Caco-2 (cell line): ENCODE results near the gene RAF1. TPM values are rescaled to one million over a fixed set of nuclear protein-coding genes. Genes with fewer than 3 reads are reported as not detected.

Experiments
- BruUV-seq: library from RNA; stranded (reverse); fragments of 400-500 nt; replicated peaks from 2 replicates; lab custom pipeline; 2021; lab: Mats Ljungman, UMichigan
- CTCF ChIA-PET: fragments of 300-600 bp; sonication (Branson Sonifier 250); formaldehyde crosslinking; loops from one replicate; lab custom pipeline; 2022; ENCODE audit warnings: antibody characterized with exemption; lab: Charles Lee
- POLR2A ChIA-PET: fragments of 300-600 bp; sonication (Branson Sonifier 250); formaldehyde crosslinking; loops from one replicate; lab custom pipeline; 2022; ENCODE audit warnings: antibody characterized with exemption; lab: Charles Lee
- DNase-seq, 2 experiments: peaks; one replicate each; pipeline versions ENCODE4 v3.0.0 to v3.0.0-alpha.2; 2020 to 2022
- H3K27me3 ChIP-seq: replicated peaks from 2 replicates; pipeline ENCODE4 v1.6.0; 2011; ENCODE audit warnings: low read length; ENCODE audit not compliant: control insufficient read depth, insufficient read depth
- H3K36me3 ChIP-seq: 2 replicates; pipeline ENCODE4 v1.5.1; 2011; ENCODE audit warnings: low read length; ENCODE audit not compliant: control insufficient read depth, insufficient read depth
- H3K4me1 ChIP-seq: fragments of 250-450 bp; sonication (Bioruptor Pico); 2 replicates; pipeline ENCODE4 v1.5.1; 2020; ENCODE audit warnings: mild to moderate bottlenecking
- H3K4me3 ChIP-seq: 2 replicates; pipeline ENCODE4 v1.5.1; 2011; ENCODE audit warnings: low read depth, mild to moderate bottlenecking, control low read depth, low read length
- H3K9me3 ChIP-seq: fragments of 250-450 bp; sonication (Bioruptor Pico); 2 replicates; pipeline ENCODE4 v1.5.1; 2020; ENCODE audit warnings: mild to moderate bottlenecking, moderate library complexity
- H3K27ac Mint-ChIP-seq: one replicate; pipeline ENCODE4 v1.8.0; 2022; ENCODE audit warnings: mixed read lengths; ENCODE audit not compliant: unreplicated experiment
- H3K27me3 Mint-ChIP-seq: one replicate; pipeline ENCODE4 v1.8.0; 2022; ENCODE audit warnings: mixed read lengths; ENCODE audit not compliant: insufficient read depth, unreplicated experiment
- H3K36me3 Mint-ChIP-seq: one replicate; pipeline ENCODE4 v1.8.0; 2022; ENCODE audit warnings: mild to moderate bottlenecking, mixed read lengths; ENCODE audit not compliant: insufficient read depth, unreplicated experiment
- H3K4me1 Mint-ChIP-seq: one replicate; pipeline ENCODE4 v1.8.0; 2022; ENCODE audit warnings: low read depth, mixed read lengths; ENCODE audit not compliant: unreplicated experiment
- H3K4me3 Mint-ChIP-seq: one replicate; pipeline ENCODE4 v1.8.0; 2022; ENCODE audit warnings: mild to moderate bottlenecking, moderate library complexity, mixed read lengths; ENCODE audit not compliant: unreplicated experiment
- H3K9me3 Mint-ChIP-seq: one replicate; pipeline ENCODE4 v1.8.0; 2022; ENCODE audit warnings: mixed read lengths; ENCODE audit not compliant: unreplicated experiment
- intact Hi-C: fragments of 100-400 bp; cut with micrococcal nuclease; formaldehyde crosslinking; loops from one replicate; pipeline ENCODE4 v1.10.0; 2022; ENCODE audit not compliant: unreplicated experiment
- total RNA-seq: library from RNA; stranded (reverse); gene quantifications from 2 replicates; pipeline ENCODE4 v1.2.3, GENCODE V29; 2022
- TF ChIP-seq, protein P1 (sequence below), 2 experiments: fragments of 200-600 bp in 1 of 2; IDR thresholded peaks; 1 replicate in 1 of 2; 2 replicates in 1 of 2; pipeline versions ENCODE4 v1.5.1 to v1.8.0; 2011 to 2022; ENCODE audit warnings: antibody characterized with exemption in 1 of 2, control low read depth in 1 of 2, inconsistent platforms in 1 of 2, low read depth in 1 of 2, low read length in 1 of 2, mild to moderate bottlenecking in 1 of 2, moderate library complexity in 1 of 2; ENCODE audit not compliant: insufficient read depth in 1 of 2, severe bottlenecking in 1 of 2, unreplicated experiment in 1 of 2

The RAF1 gene
- total RNA-seq, 1 experiment from 2014 or later: 93.6 TPM

DNA sequence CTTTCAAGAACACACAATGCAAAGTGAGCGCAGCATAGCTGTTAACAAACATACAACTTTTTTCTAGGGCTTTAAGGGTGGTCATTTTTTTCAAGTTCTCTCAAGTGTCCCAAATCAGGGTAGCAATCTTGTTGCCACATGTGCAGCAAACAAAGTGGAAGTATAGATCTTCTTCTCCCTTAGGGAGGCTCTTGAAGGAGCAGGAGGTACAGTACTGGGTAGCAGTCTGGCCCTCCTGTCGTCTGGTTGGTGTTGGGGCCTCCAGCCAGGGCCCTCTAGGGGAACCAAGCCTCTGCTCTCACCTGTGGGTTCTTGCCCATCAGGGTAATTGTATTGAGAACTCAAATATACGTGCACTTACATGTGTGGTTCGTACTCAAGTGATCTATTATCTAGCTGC is 81.2 kb downstream of the RAF1 start:
- no peak overlapping the region for H3K4me3 ChIP-seq
- Mint-ChIP-seq H3K9me3 (no peaks in the 10 kb centered on the region), H3K27ac (no peak overlapping the region), H3K4me3 (no peak overlapping the region), H3K4me1 (no peaks in the 10 kb centered on the region), H3K36me3 (peaks cover 96% of the 10 kb centered on the region), H3K27me3 (no peaks in the 10 kb centered on the region)
- H3K27me3 ChIP-seq: no peaks in the 10 kb centered on the region
- POLR2A ChIA-PET: no interaction called here
- intact Hi-C loops: no loop called here
- no peaks in the 10 kb centered on the region for H3K4me1 ChIP-seq
- no peak for DNase-seq
- TF ChIP-seq, protein P1, sequence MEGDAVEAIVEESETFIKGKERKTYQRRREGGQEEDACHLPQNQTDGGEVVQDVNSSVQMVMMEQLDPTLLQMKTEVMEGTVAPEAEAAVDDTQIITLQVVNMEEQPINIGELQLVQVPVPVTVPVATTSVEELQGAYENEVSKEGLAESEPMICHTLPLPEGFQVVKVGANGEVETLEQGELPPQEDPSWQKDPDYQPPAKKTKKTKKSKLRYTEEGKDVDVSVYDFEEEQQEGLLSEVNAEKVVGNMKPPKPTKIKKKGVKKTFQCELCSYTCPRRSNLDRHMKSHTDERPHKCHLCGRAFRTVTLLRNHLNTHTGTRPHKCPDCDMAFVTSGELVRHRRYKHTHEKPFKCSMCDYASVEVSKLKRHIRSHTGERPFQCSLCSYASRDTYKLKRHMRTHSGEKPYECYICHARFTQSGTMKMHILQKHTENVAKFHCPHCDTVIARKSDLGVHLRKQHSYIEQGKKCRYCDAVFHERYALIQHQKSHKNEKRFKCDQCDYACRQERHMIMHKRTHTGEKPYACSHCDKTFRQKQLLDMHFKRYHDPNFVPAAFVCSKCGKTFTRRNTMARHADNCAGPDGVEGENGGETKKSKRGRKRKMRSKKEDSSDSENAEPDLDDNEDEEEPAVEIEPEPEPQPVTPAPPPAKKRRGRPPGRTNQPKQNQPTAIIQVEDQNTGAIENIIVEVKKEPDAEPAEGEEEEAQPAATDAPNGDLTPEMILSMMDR (IDR thresholded peaks at IDR 0.05; ENCODE audit: insufficient read depth in 1 of 2, low read depth in 1 of 2, low read length in 1 of 2, severe bottlenecking in 1 of 2, unreplicated experiment in 1 of 2): no peak
- BruUV-seq: TSS peak; percentile 16
- peaks cover 7% of the 10 kb centered on the region for H3K36me3 ChIP-seq
- H3K9me3 ChIP-seq: no peaks in the 10 kb centered on the region
- CTCF ChIA-PET: interaction anchor here (0.5 kb wide), 1 partner anchor 136 kb away, joined by 4 read pairs; no protein-coding TSS in a partner anchor

DNA sequence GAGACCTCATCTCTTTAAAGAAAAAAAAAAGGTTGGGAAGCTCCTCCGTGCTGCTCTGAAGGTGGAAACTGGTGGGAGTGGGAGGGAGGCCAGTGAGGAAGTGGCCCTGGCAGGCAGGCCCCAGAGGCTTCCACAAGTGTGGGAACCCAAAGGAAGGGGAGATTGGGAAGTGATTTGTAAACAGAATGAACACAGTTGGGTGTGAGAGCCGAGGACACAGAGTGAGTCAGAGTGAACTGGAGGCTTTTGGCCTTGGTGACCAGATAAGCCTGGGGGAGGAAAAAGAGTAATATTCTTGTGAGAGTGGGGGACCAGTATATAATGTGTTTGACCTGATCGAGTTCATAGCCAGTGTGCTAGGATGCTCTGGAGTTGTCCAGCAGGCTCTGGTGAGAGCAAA is 84.0 kb downstream of the RAF1 start:
- H3K4me3 Mint-ChIP-seq: no peak overlapping the region
- BruUV-seq: no TSS peak
- H3K4me1 ChIP-seq: no peaks in the 10 kb centered on the region
- H3K4me3 ChIP-seq: no peak overlapping the region
- ChIA-PET POLR2A (no interaction called here), CTCF (interaction anchor here (0.6 kb wide), 1 partner anchor 453 kb away, joined by 3 read pairs; no protein-coding TSS in a partner anchor)
- 0 out of 2 replicates have a peak, but pooled peaks cover 2% of the 10 kb centered on the region for H3K9me3 ChIP-seq
- H3K36me3 Mint-ChIP-seq: peaks cover 94% of the 10 kb centered on the region
- H3K4me1 Mint-ChIP-seq: no peaks in the 10 kb centered on the region
- peak overlapping the region; percentile 51 for H3K27ac Mint-ChIP-seq
- TF ChIP-seq, protein P1 (IDR thresholded peaks at IDR 0.05; ENCODE audit: insufficient read depth in 1 of 2, low read depth in 1 of 2, low read length in 1 of 2, severe bottlenecking in 1 of 2, unreplicated experiment in 1 of 2): no peak
- no peaks in the 10 kb centered on the region for H3K9me3 Mint-ChIP-seq
- intact Hi-C loops: no loop called here
- peaks cover 7% of the 10 kb centered on the region for H3K36me3 ChIP-seq
- DNase-seq: no peak
- H3K27me3 Mint-ChIP-seq: no peaks in the 10 kb centered on the region
- H3K27me3 ChIP-seq: no peaks in the 10 kb centered on the region

DNA sequence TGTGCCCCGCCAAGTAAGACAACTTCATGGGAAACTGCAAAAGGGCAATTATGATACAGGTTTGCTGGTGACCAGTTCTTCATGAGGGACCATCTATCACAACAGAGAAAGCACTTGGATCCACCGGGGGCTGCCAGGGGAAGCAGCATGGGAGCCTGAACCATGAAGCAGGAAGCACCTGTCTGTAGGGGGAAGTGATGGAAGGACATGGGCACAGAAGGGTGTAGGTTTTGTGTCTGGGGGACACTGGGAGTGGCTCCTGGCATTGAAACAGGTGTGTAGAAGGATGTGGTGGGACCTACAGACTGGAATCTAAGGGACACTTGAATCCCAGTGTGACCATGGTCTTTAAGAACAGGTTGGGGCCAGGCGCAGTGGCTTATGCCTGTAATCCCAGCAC is 84.5 kb downstream of the RAF1 start:
- intact Hi-C loops: no loop called here
- Mint-ChIP-seq H3K4me3 (no peak overlapping the region), H3K9me3 (no peaks in the 10 kb centered on the region), H3K27me3 (no peaks in the 10 kb centered on the region), H3K27ac (peak overlapping the region; percentile 51), H3K4me1 (no peaks in the 10 kb centered on the region), H3K36me3 (peaks cover 94% of the 10 kb centered on the region)
- POLR2A ChIA-PET: no interaction called here
- no peak for DNase-seq
- 0 out of 2 replicates have a peak, but pooled peaks cover 2% of the 10 kb centered on the region for H3K9me3 ChIP-seq
- TF ChIP-seq, protein P1 (IDR thresholded peaks at IDR 0.05; ENCODE audit: insufficient read depth in 1 of 2, low read depth in 1 of 2, low read length in 1 of 2, severe bottlenecking in 1 of 2, unreplicated experiment in 1 of 2): no peak
- H3K27me3 ChIP-seq: no peaks in the 10 kb centered on the region
- peaks cover 7% of the 10 kb centered on the region for H3K36me3 ChIP-seq
- H3K4me1 ChIP-seq: no peaks in the 10 kb centered on the region
- BruUV-seq: no TSS peak
- H3K4me3 ChIP-seq: no peak overlapping the region
- CTCF ChIA-PET: no interaction called here
